Epithelial cell of proximal tubule (primary cell): ENCODE measurements around the gene ERC2. TPM values are rescaled to one million over a fixed set of nuclear protein-coding genes. Genes with fewer than 3 reads are reported as not detected.

Experiments used
- DNase-seq: peaks from one replicate; pipeline ENCODE4 v3.0.0-alpha.2; 2011; ENCODE audit warnings: low read depth
- H3K4me3 ChIP-seq: 2 replicates; pipeline ENCODE4 v1.5.1; 2011; ENCODE audit warnings: low read depth, mild to moderate bottlenecking, low read length
- total RNA-seq: library from RNA; depleted of rRNA; stranded (reverse); fragments of >200 nt; gene quantifications from 2 replicates; pipeline ENCODE4 v1.2.3, GENCODE V29; 2015
- TF ChIP-seq, protein P1 (sequence below): conservative IDR thresholded peaks from 2 replicates; pipeline ENCODE4 v1.5.1; 2012; ENCODE audit warnings: low read depth, mild to moderate bottlenecking, low read length

ERC2 gene
- total RNA-seq, 1 donor from 2014 or later = 2.7 TPM

DNA sequence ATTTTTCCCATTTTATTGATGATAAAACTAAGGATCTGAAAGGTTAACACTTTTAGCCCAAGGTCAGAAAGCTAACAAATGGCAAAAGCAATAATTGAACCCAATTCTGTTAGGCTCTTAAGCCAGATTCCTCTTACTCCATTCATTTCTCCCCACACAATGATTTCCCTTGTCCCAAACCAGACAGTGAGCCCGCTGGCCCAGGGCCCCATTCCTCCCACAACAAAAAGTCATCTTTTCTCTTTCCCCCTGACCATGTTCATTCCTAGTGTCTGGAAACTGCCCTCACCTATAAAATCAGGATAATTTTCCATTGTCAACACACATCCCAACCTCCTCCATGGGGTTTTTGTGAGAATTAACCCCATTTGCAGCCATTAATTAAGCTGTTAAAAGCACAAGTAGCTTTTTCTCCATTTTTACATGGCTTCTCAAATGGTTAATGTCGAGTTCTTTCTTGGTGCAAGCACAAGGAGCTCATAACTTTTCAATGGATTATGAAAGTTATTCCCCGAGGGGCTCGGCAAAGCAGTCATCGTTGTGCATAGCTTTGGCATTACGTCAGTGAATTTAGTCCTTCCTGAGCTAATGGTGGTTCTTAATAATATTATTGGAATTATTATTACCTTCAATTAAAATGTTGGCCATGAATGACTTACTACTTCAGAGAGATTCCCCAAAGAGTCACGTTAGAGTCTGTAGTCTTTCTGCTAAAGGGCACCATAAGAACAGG is 830.2 kb downstream of the ERC2 start:
- DNase-seq = no peak
- TF ChIP-seq, protein P1, sequence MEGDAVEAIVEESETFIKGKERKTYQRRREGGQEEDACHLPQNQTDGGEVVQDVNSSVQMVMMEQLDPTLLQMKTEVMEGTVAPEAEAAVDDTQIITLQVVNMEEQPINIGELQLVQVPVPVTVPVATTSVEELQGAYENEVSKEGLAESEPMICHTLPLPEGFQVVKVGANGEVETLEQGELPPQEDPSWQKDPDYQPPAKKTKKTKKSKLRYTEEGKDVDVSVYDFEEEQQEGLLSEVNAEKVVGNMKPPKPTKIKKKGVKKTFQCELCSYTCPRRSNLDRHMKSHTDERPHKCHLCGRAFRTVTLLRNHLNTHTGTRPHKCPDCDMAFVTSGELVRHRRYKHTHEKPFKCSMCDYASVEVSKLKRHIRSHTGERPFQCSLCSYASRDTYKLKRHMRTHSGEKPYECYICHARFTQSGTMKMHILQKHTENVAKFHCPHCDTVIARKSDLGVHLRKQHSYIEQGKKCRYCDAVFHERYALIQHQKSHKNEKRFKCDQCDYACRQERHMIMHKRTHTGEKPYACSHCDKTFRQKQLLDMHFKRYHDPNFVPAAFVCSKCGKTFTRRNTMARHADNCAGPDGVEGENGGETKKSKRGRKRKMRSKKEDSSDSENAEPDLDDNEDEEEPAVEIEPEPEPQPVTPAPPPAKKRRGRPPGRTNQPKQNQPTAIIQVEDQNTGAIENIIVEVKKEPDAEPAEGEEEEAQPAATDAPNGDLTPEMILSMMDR = no peak
- H3K4me3 ChIP-seq = no peak overlapping the region

DNA sequence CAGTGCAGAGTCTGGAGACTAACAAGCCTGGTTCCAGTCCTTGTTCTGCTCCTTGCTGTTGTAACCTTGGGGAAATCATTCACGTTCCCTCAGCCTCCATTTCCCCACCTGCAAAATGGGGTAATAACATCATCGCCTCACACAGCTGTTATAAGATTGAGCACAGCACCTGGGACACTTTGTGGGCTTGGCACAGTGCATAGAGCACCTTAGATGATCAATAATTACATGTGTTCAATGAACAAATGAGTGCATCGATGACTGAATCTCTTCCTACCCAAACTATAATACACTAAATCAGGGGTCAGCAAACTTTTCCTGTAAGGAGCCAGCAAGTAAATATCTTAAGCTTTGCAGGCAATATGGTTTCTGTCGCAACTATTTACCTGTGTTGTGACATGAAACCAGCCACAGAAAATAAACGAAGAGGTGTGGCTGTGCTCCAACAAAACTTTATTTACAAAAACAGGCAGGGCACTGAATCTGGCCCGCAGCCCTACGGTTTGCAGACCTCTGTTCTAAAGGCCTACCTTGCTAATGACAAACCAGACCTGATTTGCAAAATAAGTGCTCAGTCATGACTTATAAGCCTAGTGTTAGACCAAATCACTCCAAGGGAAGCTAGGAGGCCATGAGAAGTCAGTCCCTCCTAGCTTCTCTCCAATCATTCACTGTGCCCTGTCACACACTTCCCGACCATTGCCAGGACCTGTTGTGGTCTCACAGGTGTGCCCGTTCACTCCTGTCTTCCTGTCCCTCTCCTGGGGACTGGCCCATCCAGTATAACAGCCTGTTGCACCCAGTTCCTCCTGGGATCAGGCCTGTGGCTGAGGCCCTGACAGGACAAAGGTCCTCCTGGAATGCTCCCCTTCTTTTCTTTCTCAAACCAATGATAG is 831.7 kb downstream of the ERC2 start:
- DNase-seq = no peak
- TF ChIP-seq, protein P1 = no peak
- H3K4me3 ChIP-seq = no peak overlapping the region

DNA sequence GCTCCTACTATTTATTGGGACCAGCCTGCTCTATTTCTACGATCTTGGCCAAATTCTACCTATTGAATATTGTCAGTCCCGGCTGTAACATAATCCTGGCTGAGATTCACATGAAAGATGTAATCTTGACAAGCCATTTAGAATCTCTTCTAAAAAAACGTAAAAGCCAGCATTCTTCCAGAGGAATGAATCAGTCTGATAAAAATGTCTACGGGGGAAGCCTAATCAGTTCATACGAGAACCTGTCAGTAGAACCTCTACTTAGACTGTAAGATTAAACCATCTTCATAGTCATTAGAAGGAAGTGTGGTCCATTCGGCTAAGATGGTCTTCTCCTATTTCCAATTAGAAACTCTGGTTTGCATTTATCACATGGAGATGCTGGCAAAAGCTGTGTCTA is 833.9 kb downstream of the ERC2 start:
- no peak for DNase-seq
- TF ChIP-seq, protein P1 = no peak
- no peak overlapping the region for H3K4me3 ChIP-seq

DNA sequence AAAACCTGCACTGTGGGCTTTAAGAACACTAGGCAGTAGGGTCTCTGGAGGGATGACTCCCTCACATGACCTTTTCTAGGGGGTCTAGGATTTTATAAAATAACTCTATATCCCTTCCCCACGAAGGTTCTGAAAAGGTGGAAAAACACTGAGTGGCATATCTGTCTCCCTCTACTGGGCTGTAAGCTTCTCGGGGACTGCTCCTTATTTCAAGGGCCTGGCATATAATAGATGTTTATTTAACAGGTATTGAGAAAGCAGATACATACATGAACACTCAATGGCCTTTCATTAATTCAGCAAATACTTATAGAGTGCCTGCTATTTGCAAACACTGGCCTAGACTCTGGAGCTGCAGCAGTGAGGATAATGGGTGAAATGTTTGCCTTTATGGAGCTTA is 834.9 kb downstream of the ERC2 start:
- no peak overlapping the region for H3K4me3 ChIP-seq
- TF ChIP-seq, protein P1 = peak; percentile 13
- DNase-seq = no peak

DNA sequence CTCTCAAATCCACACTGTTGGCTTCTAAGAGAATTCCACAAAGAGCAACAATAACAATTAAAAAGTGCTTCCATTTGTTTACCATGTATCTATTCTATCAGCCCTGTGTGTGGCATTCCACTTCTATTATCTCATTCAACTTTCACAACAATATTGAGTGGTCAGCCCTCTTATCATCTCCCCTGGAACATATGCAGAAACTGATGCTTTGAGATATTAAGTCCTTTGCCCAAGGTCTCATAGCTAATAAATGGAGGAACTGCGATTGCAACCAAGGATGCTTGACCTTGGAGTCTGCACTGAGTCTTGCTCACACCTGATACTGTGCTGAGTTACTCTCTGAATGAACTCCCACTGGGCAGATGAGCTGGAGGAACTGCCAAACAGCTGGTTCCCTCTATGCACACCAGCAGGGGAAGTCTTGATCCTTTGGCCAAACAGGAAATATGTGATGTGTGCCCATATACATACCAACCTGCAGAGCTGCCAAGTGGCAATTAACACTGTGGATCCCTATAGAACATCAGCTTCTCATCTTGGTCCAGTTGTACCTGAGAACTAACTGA is 836.4 kb downstream of the ERC2 start:
- TF ChIP-seq, protein P1 = no peak
- DNase-seq = no peak
- no peak overlapping the region for H3K4me3 ChIP-seq

- TF ChIP-seq, protein P1 = no peak
Observed at GRCh38 chr3:55630921-55631299, 837.4 kb downstream of the ERC2 start.

More at GRCh38 chr3:55630921-55631299, 837.4 kb downstream of the ERC2 start:
- no peak overlapping the region for H3K4me3 ChIP-seq
- DNase-seq = no peak
